Neuron (in vitro differentiated cells): ENCODE results near the gene NHERF1.

Source experiments
- H2AFZ ChIP-seq: one replicate; pipeline ENCODE4 v1.6.1; 2013; ENCODE audit warnings: low read depth, mild to moderate bottlenecking, inconsistent platforms, low read length, moderate library complexity
- H3K27me3 ChIP-seq: one replicate; pipeline ENCODE4 v1.6.1; 2013; ENCODE audit warnings: low read length; ENCODE audit not compliant: insufficient read depth
- H3K36me3 ChIP-seq: one replicate; pipeline ENCODE4 v1.6.1; 2013; ENCODE audit warnings: low read length; ENCODE audit not compliant: insufficient read depth
- H3K4me1 ChIP-seq: one replicate; pipeline ENCODE4 v1.6.1; 2013; ENCODE audit warnings: low read length; ENCODE audit not compliant: insufficient read depth
- H3K4me3 ChIP-seq: 2 replicates; pipeline ENCODE4 v1.5.1; 2013; ENCODE audit warnings: mild to moderate bottlenecking, low read length, moderate library complexity
- H3K9me3 ChIP-seq: one replicate; pipeline ENCODE4 v1.6.1; 2013; ENCODE audit warnings: low read length

Gene NHERF1

GRCh38 chr17:74807925-74808324 lies 59.5 kb downstream of the NHERF1 start:
- no peaks in the 10 kb centered on the region for H3K4me1 ChIP-seq
- peaks cover 5% of the 10 kb centered on the region for H3K36me3 ChIP-seq
- no peak overlapping the region for H3K4me3 ChIP-seq
- no peaks in the 10 kb centered on the region for H3K27me3 ChIP-seq
- H2AFZ ChIP-seq, result no peak overlapping the region
- no peaks in the 10 kb centered on the region for H3K9me3 ChIP-seq

- H3K9me3 ChIP-seq, result no peaks in the 10 kb centered on the region
- H3K36me3 ChIP-seq, result peaks cover 5% of the 10 kb centered on the region
- H3K4me3 ChIP-seq, result no peak overlapping the region
- no peaks in the 10 kb centered on the region for H3K27me3 ChIP-seq
- H3K4me1 ChIP-seq, result no peaks in the 10 kb centered on the region
- no peak overlapping the region for H2AFZ ChIP-seq
Measured at GRCh38 chr17:74808714-74809430, 60.4 kb downstream of the NHERF1 start.

GRCh38 chr17:74810699-74811485 lies 62.5 kb downstream of the NHERF1 start:
- no peak overlapping the region for H2AFZ ChIP-seq
- H3K4me1 ChIP-seq, result no peaks in the 10 kb centered on the region
- no peak overlapping the region for H3K4me3 ChIP-seq
- peaks cover 5% of the 10 kb centered on the region for H3K36me3 ChIP-seq
- no peaks in the 10 kb centered on the region for H3K9me3 ChIP-seq
- H3K27me3 ChIP-seq, result no peaks in the 10 kb centered on the region

- Histone ChIP-seq H3K4me3 (no peak overlapping the region), H2AFZ (no peak overlapping the region), H3K4me1 (no peaks in the 10 kb centered on the region), H3K9me3 (no peaks in the 10 kb centered on the region), H3K27me3 (no peaks in the 10 kb centered on the region), H3K36me3 (peaks cover 5% of the 10 kb centered on the region)
Measured at GRCh38 chr17:74812109-74813009, 63.9 kb downstream of the NHERF1 start.

- Histone ChIP-seq H3K27me3 (no peaks in the 10 kb centered on the region), H3K4me1 (no peaks in the 10 kb centered on the region), H2AFZ (no peak overlapping the region), H3K4me3 (no peak overlapping the region), H3K36me3 (peaks cover 6% of the 10 kb centered on the region), H3K9me3 (no peaks in the 10 kb centered on the region)
Measured at GRCh38 chr17:74814453-74814852, 66.0 kb downstream of the NHERF1 start.

GRCh38 chr17:74815067-74815466 lies 66.6 kb downstream of the NHERF1 start:
- peaks cover 9% of the 10 kb centered on the region for H3K36me3 ChIP-seq
- no peaks in the 10 kb centered on the region for H3K4me1 ChIP-seq
- H2AFZ ChIP-seq, result no peak overlapping the region
- H3K27me3 ChIP-seq, result no peaks in the 10 kb centered on the region
- H3K9me3 ChIP-seq, result no peaks in the 10 kb centered on the region
- no peak overlapping the region for H3K4me3 ChIP-seq

- H2AFZ ChIP-seq, result no peak overlapping the region
- peaks cover 6% of the 10 kb centered on the region for H3K36me3 ChIP-seq
- no peaks in the 10 kb centered on the region for H3K9me3 ChIP-seq
Measured at GRCh38 chr17:74815550-74816370, 67.3 kb downstream of the NHERF1 start.

GRCh38 chr17:74816905-74817620 lies 68.6 kb downstream of the NHERF1 start:
- Histone ChIP-seq H2AFZ (no peak overlapping the region), H3K27me3 (no peaks in the 10 kb centered on the region), H3K36me3 (peaks cover 6% of the 10 kb centered on the region), H3K4me1 (peaks cover 5% of the 10 kb centered on the region), H3K9me3 (no peaks in the 10 kb centered on the region), H3K4me3 (no peak overlapping the region)

More at GRCh38 chr17:74815550-74816370, 67.3 kb downstream of the NHERF1 start:
- Histone ChIP-seq H3K27me3 (no peaks in the 10 kb centered on the region), H3K4me1 (no peaks in the 10 kb centered on the region), H3K4me3 (no peak overlapping the region)

- Histone ChIP-seq H2AFZ (no peak overlapping the region), H3K4me1 (peaks cover 5% of the 10 kb centered on the region), H3K36me3 (peaks cover 6% of the 10 kb centered on the region), H3K4me3 (no peak overlapping the region), H3K27me3 (no peaks in the 10 kb centered on the region), H3K9me3 (no peaks in the 10 kb centered on the region)
Measured at GRCh38 chr17:74818291-74818938, 70.0 kb downstream of the NHERF1 start.
